Measurements from ENCODE around the gene OR10A6.

The OR10A6 gene, protein sequence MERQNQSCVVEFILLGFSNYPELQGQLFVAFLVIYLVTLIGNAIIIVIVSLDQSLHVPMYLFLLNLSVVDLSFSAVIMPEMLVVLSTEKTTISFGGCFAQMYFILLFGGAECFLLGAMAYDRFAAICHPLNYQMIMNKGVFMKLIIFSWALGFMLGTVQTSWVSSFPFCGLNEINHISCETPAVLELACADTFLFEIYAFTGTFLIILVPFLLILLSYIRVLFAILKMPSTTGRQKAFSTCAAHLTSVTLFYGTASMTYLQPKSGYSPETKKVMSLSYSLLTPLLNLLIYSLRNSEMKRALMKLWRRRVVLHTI

GRCh38 chr11:7931168-7931567 lies at the start of gene OR10A6:
Gene OR10A6, minus strand, starts transcription at chr11:7931268. Its CDS starts 2,606 bp downstream, at chr11:7928662.
- DNase-seq: no peak

- DNase-seq: no peak
These were observed 46.3 kb upstream of the OR10A6 start for GRCh38 chr11:7977232-7977917.

GRCh38 chr11:7974668-7975067 lies 43.6 kb upstream of the OR10A6 start:
- no peak for DNase-seq

- DNase-seq: no peak
These were observed 41.9 kb upstream of the OR10A6 start for GRCh38 chr11:7973011-7973410.

DNA sequence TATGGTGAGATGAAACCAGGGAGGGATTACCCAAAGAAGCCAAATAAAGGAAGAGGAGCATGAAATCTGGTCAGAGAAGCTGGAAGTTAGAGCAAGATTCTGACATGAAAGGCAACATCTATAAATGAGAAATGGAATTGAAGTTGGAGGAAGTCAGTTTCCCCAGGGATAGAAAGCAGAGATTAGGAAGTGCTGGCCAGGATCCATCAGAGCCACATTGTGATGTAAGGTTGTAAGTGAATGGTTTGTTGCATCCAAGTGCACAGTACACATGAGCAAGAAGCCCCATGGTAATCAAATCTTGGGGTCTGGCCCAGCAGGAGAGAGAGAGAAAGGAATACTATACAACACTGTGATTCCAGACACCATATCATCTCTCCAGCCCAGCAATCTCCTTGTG lies 40.8 kb upstream of the OR10A6 start:
- no peak for DNase-seq

DNA sequence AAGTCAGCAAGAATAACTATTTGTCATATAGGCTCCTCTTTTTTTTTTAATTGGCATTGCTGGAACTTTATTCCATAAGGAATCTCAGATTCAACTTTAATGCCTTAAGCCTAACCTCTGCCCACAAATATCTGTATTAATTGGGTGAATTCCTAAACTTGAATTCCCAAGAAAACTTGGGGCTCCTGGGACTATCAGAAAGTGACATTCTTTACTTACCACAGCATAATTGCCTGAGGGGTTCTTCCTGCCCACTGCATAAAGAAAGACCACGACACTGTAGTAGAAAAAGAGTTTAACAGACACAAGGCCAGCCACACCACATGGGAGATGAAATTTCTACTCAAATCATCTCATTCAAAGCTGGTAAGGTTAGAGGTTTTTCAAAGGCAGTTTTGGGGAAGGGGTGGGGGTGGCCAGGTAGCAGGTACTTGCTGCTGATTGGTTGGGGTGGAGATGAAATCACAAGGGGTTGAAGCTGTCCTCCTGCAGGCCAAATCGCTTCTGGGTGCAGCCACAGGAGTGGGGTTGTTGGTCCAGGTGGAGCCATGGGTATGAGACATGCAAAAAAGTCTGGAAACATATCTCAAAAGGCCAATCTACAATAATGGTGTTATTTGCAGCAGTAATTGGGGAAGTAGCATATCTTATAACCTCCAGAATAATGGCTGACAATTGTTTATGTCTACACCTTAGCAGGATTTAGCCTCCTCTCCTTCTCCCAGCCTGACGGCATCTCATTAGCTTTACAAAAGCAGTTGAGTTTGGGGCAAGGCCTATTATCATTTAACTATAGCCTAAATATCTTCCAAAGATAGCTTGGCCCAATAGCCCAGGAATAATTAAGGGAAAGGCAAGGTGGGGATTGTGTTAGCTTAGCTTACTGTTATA lies 38.9 kb upstream of the OR10A6 start:
- DNase-seq: no peak

DNA sequence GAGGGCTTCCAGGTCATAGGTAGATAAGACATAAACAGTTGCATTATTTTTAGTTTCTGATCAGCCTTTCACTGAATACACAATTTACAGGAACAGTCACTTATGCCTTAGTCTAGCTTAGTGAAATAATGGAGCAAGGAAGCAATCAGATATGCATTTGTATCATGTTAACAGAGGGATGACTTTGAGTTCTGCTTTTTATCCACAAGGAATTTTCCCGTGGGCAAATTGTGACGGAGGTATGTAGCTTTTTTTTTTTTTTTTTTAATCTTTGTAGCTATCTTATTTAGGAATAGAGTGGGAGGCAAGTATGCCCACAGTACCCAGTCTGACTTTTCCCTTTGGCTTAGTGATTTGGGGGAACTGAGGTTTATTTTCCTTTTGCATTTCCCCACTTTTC lies 37.6 kb upstream of the OR10A6 start:
- DNase-seq: no peak

GRCh38 chr11:7967826-7968225 lies 36.8 kb upstream of the OR10A6 start:
- no peak for DNase-seq

DNA sequence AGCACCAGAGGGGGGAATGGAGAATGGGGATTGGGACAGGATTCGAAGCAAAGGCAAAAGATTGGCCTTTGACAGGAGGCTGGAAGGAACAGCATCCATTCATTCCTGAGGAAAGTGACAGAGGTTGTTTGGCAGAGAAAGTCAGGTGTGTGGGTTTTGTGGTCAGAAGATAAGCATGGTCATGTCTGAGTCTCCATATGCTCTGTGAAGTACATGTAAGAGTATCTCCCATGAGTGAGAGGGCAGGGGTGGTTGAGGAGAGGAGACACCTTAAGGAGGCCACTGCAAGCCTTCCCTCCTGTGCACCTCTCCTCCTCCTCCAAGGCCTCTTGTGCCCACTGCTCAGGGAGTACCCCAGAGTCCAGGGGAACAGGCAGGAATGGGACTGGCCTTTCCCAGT lies 36.0 kb upstream of the OR10A6 start:
- DNase-seq: no peak

GRCh38 chr11:7965386-7965785 lies 34.3 kb upstream of the OR10A6 start, which contains the start of gene NLRP10:
Gene NLRP10, minus strand, starts transcription at chr11:7965447. Its CDS starts 1,952 bp downstream, at chr11:7963495.
- no peak for DNase-seq

- no peak for DNase-seq
These were observed 33.8 kb upstream of the OR10A6 start for GRCh38 chr11:7964873-7965272.

GRCh38 chr11:7964261-7964660 lies 33.2 kb upstream of the OR10A6 start:
- DNase-seq: no peak

GRCh38 chr11:7955191-7955590 lies 24.1 kb upstream of the OR10A6 start:
- peak; percentile 86 for DNase-seq

DNA sequence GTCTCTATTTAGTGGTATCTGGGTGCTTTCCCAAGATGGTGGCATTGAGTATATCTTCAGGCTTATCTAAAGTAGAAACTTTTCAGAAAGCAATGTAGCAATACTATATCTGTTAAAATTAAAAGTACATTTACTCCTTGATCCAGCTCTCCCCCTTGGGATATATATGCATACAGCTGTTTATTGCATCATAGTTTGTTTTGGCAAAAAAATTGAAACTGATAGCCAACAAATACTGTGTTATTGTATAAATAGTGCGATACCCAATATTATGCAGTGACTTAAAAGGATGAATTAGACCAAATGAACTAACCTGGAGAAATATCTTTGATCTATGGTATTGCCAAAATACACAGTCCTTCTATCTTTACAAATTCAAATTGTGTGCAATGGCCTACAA lies 18.9 kb upstream of the OR10A6 start:
- DNase-seq: peak; percentile 13

DNA sequence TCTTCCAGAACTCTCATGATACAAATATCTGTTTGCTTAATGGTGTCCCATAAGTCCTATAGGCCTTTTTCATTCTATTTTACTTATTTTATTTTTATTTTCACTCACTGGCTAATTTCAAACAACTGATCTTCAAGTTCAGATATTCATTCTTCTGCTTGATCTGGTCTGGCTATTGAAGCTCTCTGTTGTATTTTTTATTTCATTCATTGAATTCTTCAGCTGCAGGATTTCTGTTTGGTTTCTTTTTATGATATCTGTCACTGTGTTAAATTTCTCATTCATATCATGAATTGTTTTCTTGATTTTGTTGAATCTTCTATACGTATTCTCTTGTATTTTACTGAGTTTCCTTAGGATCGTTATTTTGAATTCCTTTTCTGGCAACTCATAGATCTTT lies 13.1 kb upstream of the OR10A6 start:
- DNase-seq: no peak

DNA sequence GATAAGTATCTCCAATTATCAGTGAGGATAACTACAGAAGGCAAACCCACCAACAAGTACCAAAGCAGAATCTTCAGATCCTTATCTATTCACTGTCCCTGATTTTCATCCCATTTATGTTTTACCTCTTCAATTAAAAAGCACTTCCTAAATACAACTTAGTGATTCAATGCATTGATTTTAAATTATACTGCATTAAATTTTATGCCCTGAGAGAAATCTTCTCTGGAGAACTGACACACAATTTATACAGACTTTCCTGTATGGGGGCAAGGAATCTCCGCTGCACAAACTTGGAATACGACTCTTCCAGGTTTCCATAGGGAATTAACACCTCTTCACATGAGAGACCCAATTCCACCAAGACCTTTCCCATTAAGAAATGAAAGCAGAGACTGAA lies 10.5 kb upstream of the OR10A6 start, which contains the start of gene OR10A3:
Gene OR10A3 (minus strand): TSS at position 101 of the 400 bp plus-strand sequence. CDS start 2,188 bp downstream, outside the sequence.
- no peak for DNase-seq

- DNase-seq: no peak
These were observed 10.1 kb upstream of the OR10A6 start for GRCh38 chr11:7941146-7941545.

DNA sequence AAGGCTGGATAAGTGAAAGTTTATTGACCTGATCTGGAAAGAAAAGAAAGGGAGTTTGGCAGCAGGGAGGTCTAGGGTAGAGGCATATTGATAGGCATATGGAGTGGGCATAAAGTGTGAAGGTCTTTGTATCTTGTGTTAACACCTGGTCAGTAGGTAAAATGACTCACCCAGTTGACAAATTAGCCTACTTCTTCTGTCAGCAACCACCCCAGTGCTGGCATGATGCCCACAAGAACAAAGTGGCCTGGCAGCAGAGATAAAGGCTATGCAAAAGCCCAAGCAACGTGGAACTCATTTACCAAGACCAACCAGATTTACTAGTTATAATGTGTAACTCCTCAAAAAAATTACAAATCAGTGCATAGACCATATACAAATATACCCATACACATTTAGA lies 5.5 kb upstream of the OR10A6 start:
- peak; percentile 88 for DNase-seq

DNA sequence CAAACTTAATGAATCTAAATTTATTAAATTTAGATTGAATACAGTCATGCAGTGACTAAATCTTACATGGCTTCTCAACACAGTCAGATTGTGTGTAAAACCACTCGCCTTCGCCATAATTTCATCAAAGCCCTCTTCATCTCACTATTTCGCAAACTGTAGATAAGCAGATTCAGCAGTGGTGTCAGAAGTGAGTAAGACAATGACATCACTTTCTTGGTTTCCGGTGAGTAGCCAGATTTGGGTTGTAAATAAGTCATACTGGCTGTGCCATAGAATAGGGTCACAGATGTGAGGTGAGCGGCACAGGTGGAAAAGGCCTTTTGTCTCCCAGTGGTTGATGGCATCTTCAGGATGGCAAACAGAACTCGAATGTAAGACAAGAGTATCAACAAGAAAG lies 3.4 kb downstream of the OR10A6 start:
- no peak for DNase-seq

DNA sequence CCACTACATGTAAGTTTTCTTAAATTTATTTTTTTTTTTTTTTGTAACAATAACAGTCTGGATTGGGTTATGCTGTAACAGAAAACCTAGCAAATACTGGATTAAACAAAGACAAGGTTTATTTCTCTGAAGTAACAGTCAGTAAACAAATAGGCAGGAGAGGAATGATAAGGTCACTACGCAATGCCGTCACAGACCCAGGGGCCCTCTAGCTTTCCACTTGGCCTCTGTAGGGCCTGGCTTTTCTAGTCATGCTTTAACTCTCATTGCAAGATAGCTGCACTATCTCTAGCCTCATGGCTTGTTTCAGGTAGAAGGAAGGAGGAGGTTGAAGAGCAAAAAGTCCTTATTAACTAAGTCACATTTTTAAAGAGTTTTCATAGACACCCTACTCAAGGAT lies 6.5 kb downstream of the OR10A6 start:
- no peak for DNase-seq

- peak; percentile 9 for DNase-seq
These were observed 12.9 kb downstream of the OR10A6 start for GRCh38 chr11:7918141-7918540.

- DNase-seq: no peak
These were observed 20.1 kb downstream of the OR10A6 start for GRCh38 chr11:7911011-7911410.

- DNase-seq: no peak
These were observed 20.7 kb downstream of the OR10A6 start for GRCh38 chr11:7910286-7910788.

All from DMS53 (cell line).